ENCODE measurements around the gene KRTAP9-3.
"Not testable (repeated sequence)": the region's sequence is repeated elsewhere in the genome, so short reads cannot be mapped to it uniquely, and the experiment has no call there.

The KRTAP9-3 gene

DNA sequence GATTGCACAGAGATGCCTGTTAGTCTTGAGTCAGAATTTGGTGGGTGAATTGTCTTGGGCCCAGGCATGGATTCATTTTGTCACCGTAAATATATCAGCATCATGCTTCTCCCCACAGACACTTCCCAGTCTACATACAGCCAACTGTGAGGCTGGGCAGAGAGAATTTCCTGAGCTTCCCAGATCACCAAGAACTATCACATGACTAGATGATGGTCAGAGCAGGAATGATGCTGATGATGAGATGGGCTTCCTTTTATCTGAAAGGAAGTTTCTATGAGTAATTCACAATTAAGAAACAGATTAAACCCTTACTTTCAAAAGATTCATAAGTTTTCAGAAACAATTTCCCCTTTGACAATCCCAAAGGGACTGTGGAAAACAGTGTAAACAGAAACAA lies 22.6 kb downstream of the KRTAP9-3 start:
- DNase-seq, result no peak

DNA sequence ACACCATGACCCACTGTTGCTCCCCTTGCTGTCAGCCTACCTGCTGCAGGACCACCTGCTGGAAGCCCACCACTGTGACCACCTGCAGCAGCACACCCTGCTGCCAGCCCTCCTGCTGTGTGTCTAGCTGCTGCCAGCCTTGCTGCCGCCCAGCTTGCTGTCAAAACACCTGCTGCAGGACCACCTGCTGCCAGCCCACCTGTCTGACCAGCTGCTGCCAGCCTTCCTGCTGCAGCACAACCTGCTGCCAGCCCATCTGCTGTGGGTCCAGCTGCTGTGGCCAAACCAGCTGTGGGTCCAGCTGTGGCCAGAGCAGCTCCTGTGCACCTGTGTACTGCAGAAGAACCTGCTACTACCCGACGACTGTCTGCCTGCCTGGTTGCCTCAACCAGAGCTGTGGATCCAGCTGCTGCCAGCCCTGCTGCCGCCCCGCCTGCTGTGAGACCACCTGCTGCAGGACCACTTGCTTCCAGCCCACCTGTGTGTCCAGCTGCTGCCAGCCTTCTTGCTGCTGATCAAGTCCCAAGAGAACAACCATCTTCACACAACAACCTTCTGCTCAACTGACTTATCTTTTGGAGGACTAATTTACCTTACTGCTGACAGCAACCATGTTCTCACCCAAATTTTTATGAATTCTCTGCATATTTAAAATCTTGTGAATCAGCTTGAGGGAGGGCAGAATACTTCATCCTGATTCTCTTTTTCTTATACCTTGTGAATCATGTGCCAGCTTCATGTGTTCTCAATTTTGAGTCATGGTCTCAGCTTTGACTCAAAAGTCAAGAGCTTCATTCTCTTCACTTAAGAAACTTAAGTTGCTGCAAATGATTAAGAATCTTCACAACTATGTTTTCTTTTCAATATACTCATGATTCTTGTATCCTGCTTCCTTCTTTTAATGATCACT lies 23.4 kb downstream of the KRTAP9-3 start, which contains the start of gene KRTAP9-9:
KRTAP9-9 (plus strand) TSS at position 4 of the 910 bp plus-strand sequence.
- not testable (repeated sequence) for DNase-seq

DNA sequence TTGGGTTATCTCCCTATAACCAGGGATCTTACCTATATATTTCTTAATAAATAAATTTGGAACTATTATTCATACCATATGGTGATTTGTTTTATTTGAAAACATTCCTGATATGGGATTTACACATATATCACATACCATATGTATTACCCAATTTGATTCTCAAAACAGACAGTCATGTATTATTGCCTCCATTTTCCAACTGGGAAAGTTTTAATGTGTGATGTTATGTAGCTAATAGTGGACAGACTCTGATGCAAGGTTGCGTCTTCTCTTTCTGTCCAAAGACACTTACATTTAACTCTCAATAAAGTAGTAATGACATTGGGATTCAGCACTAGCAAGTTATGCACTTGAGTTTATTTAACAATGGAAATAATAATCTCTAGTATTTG lies 24.0 kb downstream of the KRTAP9-3 start:
- no peak for DNase-seq

DNA sequence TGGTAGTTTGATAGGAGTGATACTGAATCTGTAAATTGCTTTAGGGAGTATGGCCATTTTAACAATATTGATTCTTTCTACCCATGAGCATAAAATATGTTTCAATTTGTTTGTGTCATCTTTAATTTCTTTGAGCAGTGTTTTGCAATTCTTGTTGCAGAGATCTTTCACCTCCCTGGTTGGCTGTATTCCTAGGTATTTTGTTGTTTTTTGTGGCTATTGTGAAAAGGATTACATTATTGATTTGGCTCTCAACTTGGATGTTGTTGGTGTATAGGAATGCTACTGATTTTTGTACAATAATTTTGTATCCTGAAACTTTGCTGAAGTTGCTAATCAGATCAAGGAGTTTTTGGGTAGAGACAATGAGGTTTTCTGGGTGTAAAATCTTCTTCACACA lies 26.2 kb downstream of the KRTAP9-3 start:
- no peak for DNase-seq

DNA sequence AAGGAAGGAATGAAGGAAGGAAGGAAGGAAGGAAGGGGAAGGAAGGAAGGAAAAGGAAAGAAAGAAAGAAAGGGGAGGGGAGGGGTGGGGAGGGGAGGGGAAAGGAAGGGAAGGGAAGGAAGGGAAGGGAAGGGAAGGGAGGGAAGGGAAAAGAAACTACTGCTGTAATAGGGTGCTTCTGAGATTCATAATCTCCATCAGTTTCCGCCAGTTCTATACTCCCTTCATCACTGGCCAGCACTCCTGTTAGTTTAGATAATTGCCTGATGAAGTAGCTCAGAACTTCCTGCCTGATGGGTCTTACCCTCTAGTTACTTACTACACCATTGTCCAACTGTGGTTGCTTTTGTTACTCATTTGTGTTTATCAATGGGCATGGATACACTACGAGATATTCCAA lies 31.0 kb downstream of the KRTAP9-3 start:
- no peak for DNase-seq

DNA sequence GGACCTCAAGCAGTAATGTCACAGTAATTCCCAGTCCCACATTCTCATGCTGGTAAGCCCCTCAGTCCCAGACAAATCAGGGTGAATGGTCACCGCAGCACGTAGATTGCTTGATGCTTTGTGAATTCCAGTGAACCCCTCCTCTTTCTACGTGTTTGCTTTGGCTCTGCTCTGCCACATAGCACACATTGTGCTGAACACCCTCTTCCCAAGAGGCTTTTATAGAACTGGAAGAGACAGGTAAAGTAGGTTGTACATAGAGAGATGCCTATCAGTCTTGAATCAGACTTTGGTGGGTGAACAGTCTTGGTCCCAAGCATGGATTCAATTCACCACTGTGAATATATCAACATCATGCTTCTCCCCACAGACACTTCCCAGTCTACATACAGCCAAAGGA lies 32.4 kb downstream of the KRTAP9-3 start:
- no peak for DNase-seq

DNA sequence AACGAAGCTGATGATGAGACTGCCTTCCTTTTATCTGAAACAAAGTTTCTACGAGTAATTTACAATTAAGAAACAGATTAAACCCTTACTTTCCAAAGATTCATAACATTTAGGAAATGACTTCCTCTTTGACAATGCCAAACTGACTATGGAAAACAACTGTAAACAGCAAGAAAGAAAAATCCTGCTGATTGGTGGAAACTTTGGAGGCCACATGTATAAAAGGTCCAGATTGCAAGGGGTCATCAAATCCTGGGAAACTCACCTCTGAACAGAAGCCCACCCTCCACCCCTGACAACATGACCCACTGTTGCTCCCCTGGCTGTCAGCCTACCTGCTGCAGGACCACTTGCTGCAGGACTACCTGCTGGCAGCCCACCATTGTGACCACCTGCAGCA lies 32.8 kb downstream of the KRTAP9-3 start, which contains the start of gene KRTAP9-6:
KRTAP9-6 (plus strand) TSS at position 301 of the 400 bp plus-strand sequence; CDS start at position 301, 0 bp downstream.
- DNase-seq, result no peak

DNA sequence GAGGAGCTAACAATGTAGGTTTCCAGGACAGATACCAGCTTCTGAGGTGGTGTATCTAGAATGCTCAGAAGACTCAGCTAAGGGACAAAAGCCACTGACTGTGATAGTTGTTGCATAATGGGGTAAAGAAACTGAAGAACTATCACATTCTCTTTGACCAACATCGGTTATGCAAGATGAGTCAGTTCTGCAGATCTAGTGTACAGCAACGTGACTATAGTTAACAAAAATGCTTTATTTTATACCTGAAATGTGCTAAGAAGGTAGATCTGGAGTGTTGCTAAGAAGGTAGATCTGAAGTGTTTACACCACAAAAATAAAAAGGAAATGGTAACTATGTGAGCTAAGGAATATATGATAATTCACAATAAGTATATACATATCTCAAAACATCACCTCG lies 35.5 kb downstream of the KRTAP9-3 start:
- DNase-seq, result no peak

DNA sequence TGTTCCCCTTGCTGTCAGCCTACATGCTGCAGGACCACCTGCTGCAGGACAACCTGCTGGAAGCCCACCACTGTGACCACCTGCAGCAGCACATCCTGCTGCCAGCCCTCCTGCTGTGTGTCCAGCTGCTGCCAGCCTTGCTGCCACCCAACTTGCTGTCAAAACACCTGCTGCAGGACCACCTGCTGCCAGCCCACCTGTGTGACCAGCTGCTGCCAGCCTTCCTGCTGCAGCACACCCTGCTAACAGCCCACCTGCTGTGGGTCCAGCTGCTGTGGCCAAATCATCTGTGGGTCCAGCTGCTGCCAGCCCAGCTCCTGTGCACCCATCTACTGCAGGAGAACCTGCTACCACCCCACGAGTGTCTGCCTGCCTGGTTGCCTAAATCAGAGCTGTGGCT lies 39.1 kb downstream of the KRTAP9-3 start:
- not testable (repeated sequence) for DNase-seq

DNA sequence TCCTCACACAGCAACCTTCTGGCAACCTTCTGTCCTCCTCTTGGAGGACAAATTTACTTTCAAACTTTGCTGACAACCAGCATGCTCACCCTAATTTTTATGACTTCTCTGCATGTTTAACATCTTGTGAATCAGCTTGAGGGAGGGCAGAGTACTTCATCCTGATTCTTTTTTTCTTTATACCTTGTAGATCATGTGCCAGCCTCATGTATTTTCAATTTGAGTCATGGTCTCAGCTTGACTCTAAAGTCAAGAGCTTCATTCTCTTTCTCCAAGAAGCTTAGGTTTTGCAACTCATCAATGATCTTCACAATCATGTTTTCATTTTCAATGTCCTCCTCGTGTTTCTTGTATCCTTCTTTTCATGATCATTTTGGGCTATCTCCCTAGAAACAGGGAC lies 39.6 kb downstream of the KRTAP9-3 start:
- no peak for DNase-seq

DNA sequence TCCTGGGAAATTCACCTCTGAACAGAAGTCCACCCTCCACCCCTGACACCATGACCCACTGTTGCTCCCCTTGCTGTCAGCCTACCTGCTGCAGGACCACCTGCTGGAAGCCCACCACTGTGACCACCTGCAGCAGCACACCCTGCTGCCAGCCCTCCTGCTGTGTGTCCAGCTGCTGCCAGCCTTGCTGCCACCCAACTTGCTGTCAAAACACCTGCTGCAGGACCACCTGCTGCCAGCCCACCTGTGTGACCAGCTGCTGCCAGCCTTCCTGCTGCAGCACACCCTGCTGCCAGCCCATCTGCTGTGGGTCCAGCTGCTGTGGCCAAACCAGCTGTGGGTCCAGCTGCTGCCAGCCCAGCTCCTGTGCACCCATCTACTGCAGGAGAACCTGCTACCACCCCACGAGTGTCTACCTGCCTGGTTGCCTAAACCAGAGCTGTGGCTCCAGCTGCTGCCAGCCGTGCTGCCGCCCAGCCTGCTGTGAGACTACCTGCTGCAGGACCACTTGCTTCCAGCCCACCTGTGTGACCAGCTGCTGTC lies 43.5 kb downstream of the KRTAP9-3 start, which contains the start of gene KRTAP9-7:
KRTAP9-7 (plus strand) TSS at position 51 of the 543 bp plus-strand sequence; CDS start at position 51, 0 bp downstream.
- DNase-seq, result not testable (repeated sequence)

DNA sequence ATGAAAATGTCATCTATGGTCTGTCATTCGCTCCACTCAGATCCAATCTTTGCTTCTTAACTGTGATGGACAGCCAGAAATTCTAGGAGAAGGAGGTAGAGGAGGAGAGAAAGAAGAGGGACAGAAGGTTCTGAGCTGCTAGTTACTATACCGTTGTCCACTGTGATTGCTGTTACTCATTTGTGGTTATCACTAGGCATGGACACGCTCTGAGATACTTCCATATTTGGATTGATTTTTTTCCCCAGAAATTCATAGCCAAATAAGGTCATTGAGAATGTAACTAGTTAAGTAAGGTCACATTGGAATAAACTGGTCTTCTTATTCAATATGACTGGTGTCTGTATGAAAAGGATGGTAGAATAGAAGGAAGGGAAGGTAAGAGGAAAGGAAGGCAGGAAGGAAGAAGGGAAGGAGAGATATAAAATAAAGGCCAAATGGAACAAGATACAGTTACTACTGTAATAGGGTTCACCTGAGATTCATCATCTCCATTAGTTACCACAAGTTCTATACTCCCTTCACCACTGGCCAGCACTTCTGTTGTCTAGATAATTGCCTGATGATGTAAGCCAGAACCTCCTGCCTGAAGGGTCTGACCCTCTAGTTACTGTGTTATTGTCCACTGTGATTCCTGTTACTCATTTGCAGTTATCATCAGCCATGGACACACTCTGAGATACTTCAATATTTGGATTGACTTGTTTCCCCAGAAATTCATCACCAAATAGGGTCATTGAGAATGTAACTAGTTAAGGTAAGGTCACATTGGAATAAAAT lies 46.1 kb downstream of the KRTAP9-3 start:
- no peak for DNase-seq

Data from NCI-H69 (cell line).